Measurements from ENCODE around the gene KCNK16. TPM values are rescaled to one million over a fixed set of nuclear protein-coding genes. Genes with fewer than 3 reads are reported as not detected.

The KCNK16 gene
- total RNA-seq, 1 donor = not detected

DNA sequence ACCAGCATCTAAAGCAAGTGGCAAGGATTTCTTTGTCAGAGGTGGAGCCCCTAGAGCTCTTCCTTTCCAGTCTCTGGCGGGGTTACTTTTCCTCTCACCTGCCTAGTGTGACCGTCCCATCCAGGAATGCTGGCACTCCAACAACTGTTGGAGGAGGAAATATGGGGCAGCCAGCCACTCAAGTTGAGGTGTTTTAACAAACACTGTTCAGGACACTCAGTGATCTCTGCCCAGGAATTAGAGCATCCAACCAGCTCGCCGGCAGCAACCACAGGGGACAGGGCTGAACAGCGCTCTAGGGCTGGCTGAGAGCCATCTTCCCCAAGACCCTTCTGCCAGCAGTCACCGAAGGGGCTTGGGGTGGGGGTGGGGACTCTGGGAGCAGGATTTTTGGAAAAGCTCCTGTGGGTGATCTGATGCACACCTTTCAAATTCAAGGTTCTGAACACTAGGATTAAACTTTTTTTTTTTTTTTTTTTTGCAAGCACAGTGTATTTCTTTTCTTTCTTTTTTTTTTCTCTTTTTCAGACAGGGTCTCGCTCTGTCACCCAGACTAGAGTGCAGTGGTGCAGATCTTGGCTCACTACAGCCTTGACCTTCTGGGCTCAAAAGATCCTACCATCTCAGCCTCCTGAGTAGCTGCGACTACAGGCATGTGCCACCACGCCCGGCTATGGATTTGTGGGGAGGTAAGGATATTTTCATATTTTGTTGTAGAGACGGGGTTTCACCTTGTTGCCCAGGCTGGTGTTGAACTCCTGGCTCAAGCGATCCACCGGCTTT, 28.4 kb upstream of the KCNK16 start:
- DNase-seq (ENCODE audit: low read depth) = no peak
- TF ChIP-seq, protein P1, sequence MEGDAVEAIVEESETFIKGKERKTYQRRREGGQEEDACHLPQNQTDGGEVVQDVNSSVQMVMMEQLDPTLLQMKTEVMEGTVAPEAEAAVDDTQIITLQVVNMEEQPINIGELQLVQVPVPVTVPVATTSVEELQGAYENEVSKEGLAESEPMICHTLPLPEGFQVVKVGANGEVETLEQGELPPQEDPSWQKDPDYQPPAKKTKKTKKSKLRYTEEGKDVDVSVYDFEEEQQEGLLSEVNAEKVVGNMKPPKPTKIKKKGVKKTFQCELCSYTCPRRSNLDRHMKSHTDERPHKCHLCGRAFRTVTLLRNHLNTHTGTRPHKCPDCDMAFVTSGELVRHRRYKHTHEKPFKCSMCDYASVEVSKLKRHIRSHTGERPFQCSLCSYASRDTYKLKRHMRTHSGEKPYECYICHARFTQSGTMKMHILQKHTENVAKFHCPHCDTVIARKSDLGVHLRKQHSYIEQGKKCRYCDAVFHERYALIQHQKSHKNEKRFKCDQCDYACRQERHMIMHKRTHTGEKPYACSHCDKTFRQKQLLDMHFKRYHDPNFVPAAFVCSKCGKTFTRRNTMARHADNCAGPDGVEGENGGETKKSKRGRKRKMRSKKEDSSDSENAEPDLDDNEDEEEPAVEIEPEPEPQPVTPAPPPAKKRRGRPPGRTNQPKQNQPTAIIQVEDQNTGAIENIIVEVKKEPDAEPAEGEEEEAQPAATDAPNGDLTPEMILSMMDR (IDR thresholded peaks at IDR 0.05; ENCODE audit: insufficient read depth, low read depth, low read length) = no peak

DNA sequence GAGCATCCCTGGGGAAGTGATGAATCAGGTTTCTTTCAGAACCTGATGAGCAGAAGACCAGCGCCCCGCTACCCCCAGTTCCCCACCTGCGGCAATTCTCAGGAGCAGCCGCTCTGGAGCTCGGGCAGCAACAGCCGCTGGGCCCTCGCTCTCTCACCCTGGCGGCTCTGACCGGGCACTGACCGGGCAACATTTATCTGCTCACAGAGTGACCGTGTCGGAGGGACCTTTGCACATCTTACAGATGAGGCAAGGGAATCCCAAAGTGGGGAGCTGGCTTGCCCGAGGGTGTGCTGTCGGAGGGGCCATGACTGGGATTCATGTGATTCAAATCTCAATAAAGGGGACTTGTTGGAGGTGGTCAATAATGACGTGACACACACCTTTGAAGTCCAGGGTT, 26.2 kb upstream of the KCNK16 start:
- H3K4me3 ChIP-seq (ENCODE audit: low read depth, low read length) = no peak overlapping the region
- DNase-seq (ENCODE audit: low read depth) = no peak
- TF ChIP-seq, protein P1 (IDR thresholded peaks at IDR 0.05; ENCODE audit: insufficient read depth, low read depth, low read length) = no peak

More for the DNA sequence above, 28.4 kb upstream of the KCNK16 start:
- no peak overlapping the region for H3K4me3 ChIP-seq (ENCODE audit: low read depth, low read length)

DNA sequence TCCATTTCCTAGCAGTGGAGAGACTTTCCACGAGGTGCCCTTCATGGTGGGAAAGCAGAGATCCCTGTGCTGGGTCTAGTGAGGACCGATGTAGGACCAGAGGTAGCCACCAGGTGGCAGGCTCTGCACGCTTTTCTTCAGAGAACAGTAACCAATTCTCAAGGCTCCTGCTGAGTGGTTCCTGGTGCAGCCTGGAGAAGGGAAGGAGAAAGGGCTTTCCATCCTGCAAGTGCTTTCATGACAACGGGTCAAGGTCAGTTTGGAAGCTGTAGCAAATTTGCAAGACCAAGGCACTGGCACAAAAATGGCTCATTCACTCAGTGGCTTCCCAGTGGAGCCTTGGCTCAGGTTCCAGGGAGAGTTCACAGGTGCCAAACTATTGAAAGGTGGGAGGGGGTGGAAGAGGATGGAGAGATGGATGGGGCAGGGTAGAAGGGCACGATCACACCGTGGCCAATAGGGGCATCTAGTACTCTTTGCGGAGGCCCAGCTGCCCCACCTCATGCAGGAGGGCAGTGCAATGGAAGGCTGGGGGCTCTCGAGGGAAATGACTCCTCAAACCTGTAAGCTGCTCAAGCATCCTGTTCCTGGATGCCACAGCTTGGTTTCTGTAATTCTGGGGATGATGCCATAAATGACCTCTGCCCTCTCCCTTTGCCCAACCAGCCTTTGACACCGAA, 25.5 kb upstream of the KCNK16 start:
- peak; percentile 52 for DNase-seq (ENCODE audit: low read depth)
- TF ChIP-seq, protein P1 (IDR thresholded peaks at IDR 0.05; ENCODE audit: insufficient read depth, low read depth, low read length) = peak; percentile 90
- no peak overlapping the region for H3K4me3 ChIP-seq (ENCODE audit: low read depth, low read length)

DNA sequence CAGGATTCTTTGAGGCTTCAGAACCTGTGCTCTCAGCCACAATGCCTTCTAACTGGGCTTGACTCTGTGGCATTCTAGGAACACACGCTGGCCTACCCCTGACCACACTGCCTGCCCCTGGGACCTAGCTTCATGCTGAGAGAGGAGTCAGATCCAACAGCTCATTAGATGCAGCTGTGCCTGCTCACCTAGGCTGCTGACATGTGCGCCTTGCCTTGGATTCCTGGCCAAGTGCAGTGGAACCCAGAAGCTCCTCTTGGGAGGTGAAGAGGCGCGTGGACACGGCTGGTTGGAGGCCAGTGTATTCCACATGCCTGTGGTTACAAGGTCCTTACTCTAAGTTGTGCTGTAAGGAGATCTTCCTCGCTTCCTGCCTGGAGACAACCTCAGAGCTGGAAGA, 24.7 kb upstream of the KCNK16 start:
- DNase-seq (ENCODE audit: low read depth) = no peak
- H3K4me3 ChIP-seq (ENCODE audit: low read depth, low read length) = no peak overlapping the region
- TF ChIP-seq, protein P1 (IDR thresholded peaks at IDR 0.05; ENCODE audit: insufficient read depth, low read depth, low read length) = no peak

DNA sequence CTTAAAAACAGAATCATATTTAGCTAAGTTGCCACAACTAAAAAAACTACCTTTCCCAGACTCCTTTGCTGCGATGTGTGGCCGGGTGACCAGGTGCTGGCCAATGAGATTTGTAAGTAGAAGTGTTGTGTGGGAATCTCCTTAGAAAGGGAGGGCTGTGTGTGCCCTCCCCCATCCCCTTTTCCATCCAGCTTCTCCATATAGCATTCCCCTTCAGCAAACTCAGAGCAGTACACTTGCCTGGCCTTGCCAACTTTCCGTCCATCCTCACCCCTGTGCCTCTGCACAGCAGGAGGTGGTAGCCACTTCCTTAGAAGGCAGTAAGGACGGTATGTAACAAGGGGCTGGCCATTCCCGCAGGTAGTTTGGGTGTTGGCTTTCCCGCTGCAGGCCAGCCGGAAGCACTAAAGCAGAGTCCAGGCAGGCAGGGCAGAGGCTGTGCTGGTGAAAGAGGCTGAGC, 22.3 kb upstream of the KCNK16 start:
- TF ChIP-seq, protein P1 (IDR thresholded peaks at IDR 0.05; ENCODE audit: insufficient read depth, low read depth, low read length) = no peak
- H3K4me3 ChIP-seq (ENCODE audit: low read depth, low read length) = no peak overlapping the region
- no peak for DNase-seq (ENCODE audit: low read depth)

DNA sequence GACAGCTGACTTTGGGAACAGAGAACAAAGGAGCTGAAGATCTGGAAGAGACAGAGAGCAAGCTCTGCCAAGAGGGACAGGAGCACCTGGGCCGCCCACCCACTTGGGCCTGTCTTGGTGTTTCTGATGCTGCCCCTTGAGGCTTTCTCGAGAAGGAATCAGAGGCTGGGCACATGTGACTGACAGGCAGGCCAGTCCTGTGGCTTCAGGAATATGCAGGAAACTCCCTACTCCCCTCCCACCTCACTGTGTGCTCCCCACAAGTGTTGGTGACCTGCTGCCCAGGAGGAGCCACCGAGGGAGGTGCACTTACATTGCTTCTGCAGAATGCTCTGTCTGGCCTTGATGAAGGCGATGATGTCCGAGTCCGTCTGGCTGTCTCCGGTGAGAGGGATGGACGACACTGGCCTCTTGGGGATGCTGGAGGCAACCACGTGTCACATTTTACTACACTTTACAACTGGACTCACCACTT, 20.9 kb upstream of the KCNK16 start:
- TF ChIP-seq, protein P1 (IDR thresholded peaks at IDR 0.05; ENCODE audit: insufficient read depth, low read depth, low read length) = no peak
- DNase-seq (ENCODE audit: low read depth) = no peak
- no peak overlapping the region for H3K4me3 ChIP-seq (ENCODE audit: low read depth, low read length)

Measured in fibroblast of villous mesenchyme (primary cell).